ENCODE data around the gene IKZF2.

The IKZF2 gene

DNA sequence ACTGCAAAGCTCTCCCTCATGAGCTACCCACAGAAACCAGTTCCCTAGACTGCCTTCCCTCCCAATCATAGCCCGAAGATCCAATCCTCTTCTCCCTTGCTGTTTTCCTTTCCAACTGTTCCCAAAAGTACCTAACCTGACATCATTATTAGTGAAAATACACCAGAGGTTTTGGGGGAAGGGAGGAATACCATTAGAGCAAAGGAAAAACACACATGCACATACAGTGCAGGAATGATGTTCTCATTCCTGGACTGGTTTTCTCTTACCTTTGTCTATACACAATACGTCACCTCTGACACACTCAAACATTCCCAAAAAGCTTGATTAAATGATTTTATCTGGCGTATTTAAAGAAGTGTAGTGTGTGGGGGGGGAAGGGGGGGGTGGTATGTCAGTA lies 46.2 kb downstream of the IKZF2 start:
- Histone ChIP-seq H3K27me3 (ENCODE audit: control insufficient read depth, insufficient read depth, low read length) (no peaks in the 10 kb centered on the region), H3K9ac (ENCODE audit: low read length) (no peak overlapping the region), H3K4me1 (ENCODE audit: control insufficient read depth, insufficient read depth, low read length) (no peaks in the 10 kb centered on the region), H3K27ac (ENCODE audit: low read depth, low read length) (no peak overlapping the region), H3K4me3 (ENCODE audit: low read length) (no peak overlapping the region), H3K36me3 (ENCODE audit: control insufficient read depth, insufficient read depth, low read length) (no peaks in the 10 kb centered on the region)

DNA sequence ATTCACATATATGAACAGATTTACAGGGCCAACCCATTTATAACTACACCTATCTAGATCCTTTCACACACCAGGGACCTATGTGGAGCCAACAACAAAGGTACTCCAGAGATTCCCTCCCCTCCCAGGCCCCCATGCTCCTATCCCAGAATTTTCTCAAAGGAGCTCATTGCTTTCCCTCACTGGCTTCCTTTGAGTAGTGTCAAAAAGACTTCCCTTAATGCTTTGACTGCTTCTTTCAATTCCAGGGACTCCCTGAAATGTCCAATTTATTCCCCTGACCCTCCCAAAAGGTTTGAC lies 46.6 kb downstream of the IKZF2 start:
- no peak overlapping the region for H3K27ac ChIP-seq (ENCODE audit: low read depth, low read length)
- no peaks in the 10 kb centered on the region for H3K36me3 ChIP-seq (ENCODE audit: control insufficient read depth, insufficient read depth, low read length)
- no peak overlapping the region for H3K9ac ChIP-seq (ENCODE audit: low read length)
- no peaks in the 10 kb centered on the region for H3K4me1 ChIP-seq (ENCODE audit: control insufficient read depth, insufficient read depth, low read length)
- no peak overlapping the region for H3K4me3 ChIP-seq (ENCODE audit: low read length)
- no peaks in the 10 kb centered on the region for H3K27me3 ChIP-seq (ENCODE audit: control insufficient read depth, insufficient read depth, low read length)

DNA sequence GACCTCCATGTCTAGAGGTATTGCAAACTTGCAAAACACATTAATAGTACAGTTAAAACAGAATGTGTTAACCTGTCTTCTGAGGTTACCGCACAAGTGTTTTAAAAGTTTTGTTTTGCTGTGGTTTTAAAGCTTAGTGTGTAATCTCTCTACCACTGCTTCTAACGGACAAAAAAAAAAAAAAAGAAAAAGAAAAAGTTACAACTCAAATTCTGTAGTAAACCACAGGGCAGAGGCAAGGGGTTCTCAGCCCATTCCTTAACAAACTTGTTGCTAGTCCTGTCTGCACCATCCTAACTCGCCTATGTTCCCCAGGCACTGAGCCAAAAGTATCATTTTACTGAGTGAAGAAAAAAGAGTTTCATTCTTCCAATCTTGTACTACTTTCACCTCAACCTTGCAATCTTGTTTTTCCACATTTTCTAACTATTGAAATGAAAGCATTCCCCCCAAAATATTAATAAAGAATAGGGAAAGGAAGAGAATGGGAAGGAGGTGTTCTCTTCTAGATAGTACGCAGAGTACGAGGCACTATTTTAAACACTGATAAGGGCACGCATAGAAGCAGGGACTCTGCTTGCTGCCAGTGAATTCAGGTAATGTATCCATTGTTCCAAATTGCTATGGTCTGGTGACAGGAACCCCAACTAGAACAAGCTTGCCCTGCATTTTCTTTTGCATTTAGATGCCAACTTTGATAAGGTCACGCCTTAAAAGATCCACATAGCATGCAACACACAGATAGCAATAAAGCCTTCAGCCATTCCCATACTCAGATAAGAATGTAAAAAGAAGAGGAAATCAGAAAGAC lies 47.1 kb downstream of the IKZF2 start:
- Histone ChIP-seq H3K36me3 (ENCODE audit: control insufficient read depth, insufficient read depth, low read length) (no peaks in the 10 kb centered on the region), H3K4me1 (ENCODE audit: control insufficient read depth, insufficient read depth, low read length) (no peaks in the 10 kb centered on the region), H3K27me3 (ENCODE audit: control insufficient read depth, insufficient read depth, low read length) (no peaks in the 10 kb centered on the region), H3K27ac (ENCODE audit: low read depth, low read length) (no peak overlapping the region), H3K9ac (ENCODE audit: low read length) (no peak overlapping the region), H3K4me3 (ENCODE audit: low read length) (no peak overlapping the region)

GRCh38 chr2:213101692-213102460 lies 49.5 kb downstream of the IKZF2 start:
- no peak overlapping the region for H3K27ac ChIP-seq (ENCODE audit: low read depth, low read length)
- no peak overlapping the region for H3K9ac ChIP-seq (ENCODE audit: low read length)
- no peaks in the 10 kb centered on the region for H3K36me3 ChIP-seq (ENCODE audit: control insufficient read depth, insufficient read depth, low read length)
- H3K4me1 ChIP-seq (ENCODE audit: control insufficient read depth, insufficient read depth, low read length) = no peaks in the 10 kb centered on the region
- H3K27me3 ChIP-seq (ENCODE audit: control insufficient read depth, insufficient read depth, low read length) = no peaks in the 10 kb centered on the region
- no peak overlapping the region for H3K4me3 ChIP-seq (ENCODE audit: low read length)

DNA sequence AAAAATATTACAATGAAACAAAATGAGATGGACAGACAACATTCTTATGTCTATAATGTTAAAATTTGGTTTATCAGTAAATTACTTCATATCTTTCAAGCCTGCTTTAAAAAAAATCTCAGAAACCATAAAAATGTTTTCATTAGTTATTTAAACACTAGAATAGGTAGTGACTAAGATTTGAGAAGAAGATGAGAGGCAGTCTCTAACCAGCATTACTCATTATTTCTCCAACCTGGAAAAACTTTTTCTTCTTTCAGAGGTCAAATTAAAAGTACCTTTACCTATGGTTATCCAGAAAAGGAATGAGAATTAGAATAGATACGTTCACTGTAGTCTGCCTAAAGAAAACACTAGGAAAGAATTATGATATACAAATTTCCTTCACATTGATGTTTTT lies 50.3 kb downstream of the IKZF2 start:
- Histone ChIP-seq H3K27me3 (ENCODE audit: control insufficient read depth, insufficient read depth, low read length) (no peaks in the 10 kb centered on the region), H3K36me3 (ENCODE audit: control insufficient read depth, insufficient read depth, low read length) (no peaks in the 10 kb centered on the region), H3K27ac (ENCODE audit: low read depth, low read length) (no peak overlapping the region), H3K9ac (ENCODE audit: low read length) (no peak overlapping the region), H3K4me3 (ENCODE audit: low read length) (no peak overlapping the region), H3K4me1 (ENCODE audit: control insufficient read depth, insufficient read depth, low read length) (no peaks in the 10 kb centered on the region)

- H3K4me3 ChIP-seq (ENCODE audit: low read length) = no peak overlapping the region
- H3K36me3 ChIP-seq (ENCODE audit: control insufficient read depth, insufficient read depth, low read length) = no peaks in the 10 kb centered on the region
- no peaks in the 10 kb centered on the region for H3K27me3 ChIP-seq (ENCODE audit: control insufficient read depth, insufficient read depth, low read length)
- H3K9ac ChIP-seq (ENCODE audit: low read length) = no peak overlapping the region
- no peak overlapping the region for H3K27ac ChIP-seq (ENCODE audit: low read depth, low read length)
- no peaks in the 10 kb centered on the region for H3K4me1 ChIP-seq (ENCODE audit: control insufficient read depth, insufficient read depth, low read length)
Observed at GRCh38 chr2:213098612-213099011, 52.8 kb downstream of the IKZF2 start.

DNA sequence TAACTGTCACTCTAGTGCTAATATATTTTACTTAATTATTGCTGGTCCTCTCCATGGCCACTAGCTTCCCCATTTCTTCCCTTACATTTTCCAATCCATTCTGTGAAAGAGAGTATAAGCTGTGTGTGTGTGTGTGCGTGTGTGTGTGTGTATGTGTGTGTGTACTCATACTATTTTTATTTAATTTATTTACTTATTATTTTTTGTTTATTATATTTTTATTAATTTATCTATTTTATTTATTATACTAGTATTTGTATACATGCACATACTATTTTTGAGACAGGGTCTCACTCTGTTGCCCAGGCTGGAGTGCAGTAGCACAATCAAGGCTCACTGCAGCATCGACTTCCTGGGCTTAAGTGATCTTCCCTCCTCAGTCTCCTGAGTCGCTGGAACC lies 59.6 kb downstream of the IKZF2 start:
- Histone ChIP-seq H3K9ac (ENCODE audit: low read length) (no peak overlapping the region), H3K36me3 (ENCODE audit: control insufficient read depth, insufficient read depth, low read length) (no peaks in the 10 kb centered on the region), H3K4me3 (ENCODE audit: low read length) (no peak overlapping the region), H3K4me1 (ENCODE audit: control insufficient read depth, insufficient read depth, low read length) (no peaks in the 10 kb centered on the region), H3K27me3 (ENCODE audit: control insufficient read depth, insufficient read depth, low read length) (no peaks in the 10 kb centered on the region), H3K27ac (ENCODE audit: low read depth, low read length) (no peak overlapping the region)

DNA sequence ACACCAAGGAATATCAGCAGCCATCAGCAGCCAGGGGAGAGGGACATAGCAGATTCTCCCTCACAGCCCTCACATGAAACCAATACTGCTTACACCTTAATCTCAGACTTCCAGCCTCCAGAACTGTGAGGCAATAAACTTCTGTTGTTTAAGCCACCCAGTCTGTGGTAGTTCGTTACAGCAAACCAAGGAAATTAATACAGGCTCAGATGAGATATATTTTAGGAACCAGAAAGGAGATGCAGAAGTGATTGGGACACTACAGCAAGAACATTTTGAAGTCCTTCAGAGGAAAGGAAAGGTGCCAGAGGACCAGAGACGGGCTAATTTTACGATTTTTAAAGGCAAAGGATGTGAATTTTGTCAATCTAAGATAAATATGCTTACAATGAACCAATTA lies 60.6 kb downstream of the IKZF2 start:
- Histone ChIP-seq H3K4me1 (ENCODE audit: control insufficient read depth, insufficient read depth, low read length) (peaks cover 7% of the 10 kb centered on the region), H3K27ac (ENCODE audit: low read depth, low read length) (no peak overlapping the region), H3K9ac (ENCODE audit: low read length) (no peak overlapping the region), H3K36me3 (ENCODE audit: control insufficient read depth, insufficient read depth, low read length) (no peaks in the 10 kb centered on the region), H3K27me3 (ENCODE audit: control insufficient read depth, insufficient read depth, low read length) (no peaks in the 10 kb centered on the region), H3K4me3 (ENCODE audit: low read length) (no peak overlapping the region)

- Histone ChIP-seq H3K27me3 (ENCODE audit: control insufficient read depth, insufficient read depth, low read length) (no peaks in the 10 kb centered on the region), H3K27ac (ENCODE audit: low read depth, low read length) (no peak overlapping the region), H3K9ac (ENCODE audit: low read length) (no peak overlapping the region), H3K36me3 (ENCODE audit: control insufficient read depth, insufficient read depth, low read length) (no peaks in the 10 kb centered on the region), H3K4me1 (ENCODE audit: control insufficient read depth, insufficient read depth, low read length) (peaks cover 7% of the 10 kb centered on the region), H3K4me3 (ENCODE audit: low read length) (no peak overlapping the region)
Observed at GRCh38 chr2:213089438-213089837, 62.0 kb downstream of the IKZF2 start.

DNA sequence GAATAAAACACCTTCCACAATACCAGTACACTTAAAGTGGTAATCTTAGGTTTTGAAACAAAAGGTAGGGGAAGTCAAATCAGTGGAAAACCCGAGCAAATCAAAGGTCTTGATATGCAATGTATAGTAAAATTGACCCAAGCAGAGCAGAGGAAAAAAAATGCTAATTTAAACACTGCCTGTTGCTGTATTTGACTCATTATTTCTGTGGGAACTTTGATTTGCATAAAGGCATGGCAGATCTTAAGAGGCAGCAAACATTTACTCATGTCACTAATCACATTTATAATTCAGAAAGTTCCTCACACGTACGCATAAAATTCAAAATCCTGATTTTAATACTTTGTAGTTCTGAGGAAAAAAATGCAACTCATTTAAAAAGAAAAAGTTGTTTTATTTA lies 64.4 kb downstream of the IKZF2 start:
- Histone ChIP-seq H3K27me3 (ENCODE audit: control insufficient read depth, insufficient read depth, low read length) (no peaks in the 10 kb centered on the region), H3K36me3 (ENCODE audit: control insufficient read depth, insufficient read depth, low read length) (no peaks in the 10 kb centered on the region), H3K4me3 (ENCODE audit: low read length) (no peak overlapping the region), H3K27ac (ENCODE audit: low read depth, low read length) (no peak overlapping the region), H3K4me1 (ENCODE audit: control insufficient read depth, insufficient read depth, low read length) (peaks cover 7% of the 10 kb centered on the region), H3K9ac (ENCODE audit: low read length) (no peak overlapping the region)

- Histone ChIP-seq H3K27me3 (ENCODE audit: control insufficient read depth, insufficient read depth, low read length) (no peaks in the 10 kb centered on the region), H3K4me3 (ENCODE audit: low read length) (no peak overlapping the region), H3K4me1 (ENCODE audit: control insufficient read depth, insufficient read depth, low read length) (peaks cover 7% of the 10 kb centered on the region), H3K9ac (ENCODE audit: low read length) (no peak overlapping the region), H3K27ac (ENCODE audit: low read depth, low read length) (no peak overlapping the region), H3K36me3 (ENCODE audit: control insufficient read depth, insufficient read depth, low read length) (no peaks in the 10 kb centered on the region)
Observed at GRCh38 chr2:213086571-213086970, 64.8 kb downstream of the IKZF2 start.

DNA sequence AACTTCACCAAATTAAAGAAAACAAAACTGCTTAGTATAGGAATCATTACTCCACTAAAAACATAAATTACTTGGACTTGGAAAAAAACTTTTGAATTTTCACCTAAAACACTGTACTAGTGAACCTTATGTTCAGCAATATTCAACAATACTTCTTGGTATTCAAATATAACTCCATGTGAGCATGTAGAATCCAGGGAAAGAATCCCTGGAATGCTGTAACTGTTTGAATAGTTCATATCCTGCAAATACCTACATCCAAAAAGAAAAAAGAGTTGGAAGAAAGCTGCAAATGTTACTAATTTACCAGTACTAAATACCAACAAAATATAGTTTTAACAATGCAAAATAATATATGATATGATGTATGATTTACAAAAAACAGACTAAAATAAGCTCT lies 65.4 kb downstream of the IKZF2 start:
- H3K9ac ChIP-seq (ENCODE audit: low read length) = no peak overlapping the region

GRCh38 chr2:213085538-213085937 lies 65.9 kb downstream of the IKZF2 start:
- no peak overlapping the region for H3K9ac ChIP-seq (ENCODE audit: low read length)
- peaks cover 7% of the 10 kb centered on the region for H3K4me1 ChIP-seq (ENCODE audit: control insufficient read depth, insufficient read depth, low read length)
- H3K36me3 ChIP-seq (ENCODE audit: control insufficient read depth, insufficient read depth, low read length) = no peaks in the 10 kb centered on the region
- no peak overlapping the region for H3K4me3 ChIP-seq (ENCODE audit: low read length)
- H3K27me3 ChIP-seq (ENCODE audit: control insufficient read depth, insufficient read depth, low read length) = no peaks in the 10 kb centered on the region
- no peak overlapping the region for H3K27ac ChIP-seq (ENCODE audit: low read depth, low read length)

More for the DNA sequence above, 65.4 kb downstream of the IKZF2 start:
- H3K27ac ChIP-seq (ENCODE audit: low read depth, low read length) = no peak overlapping the region
- no peaks in the 10 kb centered on the region for H3K36me3 ChIP-seq (ENCODE audit: control insufficient read depth, insufficient read depth, low read length)
- no peak overlapping the region for H3K4me3 ChIP-seq (ENCODE audit: low read length)
- peaks cover 7% of the 10 kb centered on the region for H3K4me1 ChIP-seq (ENCODE audit: control insufficient read depth, insufficient read depth, low read length)
- no peaks in the 10 kb centered on the region for H3K27me3 ChIP-seq (ENCODE audit: control insufficient read depth, insufficient read depth, low read length)

All from rectal smooth muscle tissue (tissue), 1 donor.